GM08714 (cell line): ENCODE data around the gene DPH6.
"Not testable (repeated sequence)": the region's sequence is repeated elsewhere in the genome, so short reads cannot be mapped to it uniquely, and the experiment has no call there.

Source experiments
- H3K4me3 ChIP-seq: fragments of 200-500 bp; sonication (Bioruptor generic); 2 replicates; pipeline ENCODE4 v1.5.1; 2014; ENCODE audit warnings: mild to moderate bottlenecking, low read length, inconsistent platforms
- ZNF274 ChIP-seq: IDR thresholded peaks from 2 replicates; pipeline ENCODE4 v1.6.1; 2012; ENCODE audit warnings: mild to moderate bottlenecking, low read depth, low read length

Gene DPH6, protein sequence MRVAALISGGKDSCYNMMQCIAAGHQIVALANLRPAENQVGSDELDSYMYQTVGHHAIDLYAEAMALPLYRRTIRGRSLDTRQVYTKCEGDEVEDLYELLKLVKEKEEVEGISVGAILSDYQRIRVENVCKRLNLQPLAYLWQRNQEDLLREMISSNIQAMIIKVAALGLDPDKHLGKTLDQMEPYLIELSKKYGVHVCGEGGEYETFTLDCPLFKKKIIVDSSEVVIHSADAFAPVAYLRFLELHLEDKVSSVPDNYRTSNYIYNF

DNA sequence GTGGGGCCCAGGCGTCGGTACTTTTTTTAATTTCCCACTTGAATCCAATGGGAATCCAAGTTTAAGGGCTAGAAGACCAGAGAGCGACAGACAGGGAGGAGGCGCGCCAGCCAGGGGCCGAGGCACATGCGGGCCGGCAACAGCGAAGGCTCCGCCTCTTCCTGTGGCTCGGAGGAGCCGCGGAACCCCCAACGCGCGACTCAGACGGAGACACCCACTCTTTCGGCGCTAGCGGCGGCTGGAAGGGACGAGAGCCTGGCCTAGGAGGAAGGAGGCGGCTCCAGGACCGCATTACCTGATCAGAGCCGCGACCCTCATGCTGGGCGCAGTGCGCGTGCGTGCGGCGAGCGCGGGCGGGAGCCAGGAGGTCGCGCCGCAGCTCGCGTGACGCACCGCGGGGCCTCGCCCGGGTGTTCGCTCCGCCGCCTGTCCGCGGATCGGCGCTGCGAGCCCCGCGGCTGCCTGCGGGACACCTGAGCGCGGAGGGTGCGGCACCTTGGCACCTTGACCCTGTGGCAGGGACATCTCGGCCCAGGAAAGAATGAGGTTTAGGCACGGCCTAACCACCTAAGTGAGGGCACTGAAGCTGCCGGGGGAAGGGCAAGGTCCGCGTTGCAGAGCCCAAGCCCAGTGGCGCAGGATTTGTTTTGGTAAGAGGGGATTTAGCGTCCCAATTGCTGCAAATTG is at the start of gene DPH6:
Gene DPH6, minus strand, starts transcription at position 342 of the 687 bp plus-strand sequence. Its CDS starts 24 bp downstream, at position 318.
- no peak for TF ChIP-seq ZNF274
- peak within 1 kb of the TSS; percentile 78 for H3K4me3 ChIP-seq

DNA sequence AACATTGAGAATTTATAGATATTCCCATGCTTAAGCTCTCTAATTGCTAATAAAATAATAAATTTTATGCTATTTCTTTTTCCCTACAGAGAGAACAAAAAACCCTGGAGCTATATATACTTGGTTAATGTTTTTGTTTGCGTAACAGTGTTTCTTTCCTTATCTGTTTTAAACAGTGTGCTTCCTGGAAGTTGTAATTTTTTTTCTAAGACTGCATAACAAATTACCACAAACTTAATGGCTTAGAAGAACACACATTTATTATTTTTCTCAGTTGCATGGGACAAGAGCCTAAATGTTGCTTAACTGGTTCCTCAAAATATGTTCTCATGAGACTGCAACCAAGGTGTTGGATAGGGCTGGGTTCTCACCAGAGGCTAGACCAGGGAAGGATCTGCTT is 49.7 kb upstream of the DPH6 start:
- no peak overlapping the region for H3K4me3 ChIP-seq
- TF ChIP-seq ZNF274: no peak

DNA sequence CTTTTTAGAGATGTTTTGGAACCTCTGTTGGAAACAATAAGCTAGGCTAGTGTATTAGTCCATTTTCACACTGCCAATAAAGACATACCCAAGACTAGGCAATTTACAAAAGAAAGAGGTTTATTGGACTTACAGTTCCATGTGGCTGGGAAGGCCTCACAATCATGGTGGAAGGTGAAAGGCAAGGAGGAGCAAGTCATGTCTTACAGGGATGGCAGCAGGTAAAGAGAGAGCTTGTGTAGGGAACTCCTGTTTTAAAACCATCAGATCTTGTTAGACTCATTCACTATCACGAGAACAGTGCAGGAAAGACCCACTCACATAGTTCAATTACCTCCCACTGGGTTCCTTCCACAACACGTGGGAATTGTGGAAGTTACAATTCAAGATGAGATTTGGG is 46.0 kb upstream of the DPH6 start:
- H3K4me3 ChIP-seq: not testable (repeated sequence)

DNA sequence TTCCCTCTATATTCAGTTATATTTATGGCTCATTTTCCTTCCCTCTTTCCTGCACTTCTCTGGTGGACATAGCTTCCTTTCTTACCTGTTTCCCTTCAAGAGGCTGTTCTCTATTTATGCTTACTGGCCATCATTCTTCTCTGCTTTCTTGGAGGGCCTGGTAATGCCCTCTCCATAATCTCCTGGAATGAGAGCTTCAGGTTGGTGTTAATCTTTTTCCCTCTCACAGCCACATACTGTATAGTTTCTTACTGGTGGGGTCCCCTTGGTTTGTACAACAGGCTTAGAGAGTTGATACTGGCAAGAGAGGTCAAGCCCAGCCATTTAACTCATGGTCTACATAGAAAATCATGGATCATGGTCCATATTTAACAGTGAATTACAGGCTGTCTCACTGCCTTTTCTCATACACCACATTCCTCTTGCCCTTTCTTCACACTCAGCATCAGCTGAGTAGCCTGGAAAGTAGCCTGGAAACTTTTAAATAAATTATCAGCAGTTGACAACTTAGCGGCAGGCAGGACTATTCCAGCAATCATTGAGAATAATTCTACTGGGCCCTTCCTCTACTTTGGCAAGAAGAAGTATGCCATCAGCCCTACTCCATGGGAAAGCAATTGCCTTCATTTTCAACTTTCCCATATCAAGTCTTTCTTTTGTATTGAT is 38.0 kb upstream of the DPH6 start:
- no peak for TF ChIP-seq ZNF274

DNA sequence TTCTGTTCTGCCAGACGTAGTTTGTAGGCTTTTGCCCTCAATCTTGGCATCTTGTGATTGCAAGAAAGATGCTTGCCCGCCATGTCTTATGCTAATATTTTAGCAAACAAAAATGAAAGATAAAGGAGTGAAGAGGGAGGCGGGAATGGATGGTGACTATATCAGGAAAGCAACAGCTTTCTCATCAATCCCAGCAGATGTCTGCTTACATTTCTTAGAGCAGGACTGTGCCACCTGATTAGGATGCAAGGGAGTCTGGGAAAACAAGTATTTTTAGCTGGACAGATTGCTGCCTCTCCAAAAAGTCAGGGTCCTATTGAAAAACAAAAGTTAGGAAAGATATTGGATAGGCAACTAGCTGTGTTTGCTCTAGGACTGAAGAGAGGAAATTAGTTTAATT is 34.6 kb upstream of the DPH6 start:
- no peak overlapping the region for H3K4me3 ChIP-seq
- TF ChIP-seq ZNF274: no peak

More for the DNA sequence above, 38.0 kb upstream of the DPH6 start:
- no peak overlapping the region for H3K4me3 ChIP-seq

DNA sequence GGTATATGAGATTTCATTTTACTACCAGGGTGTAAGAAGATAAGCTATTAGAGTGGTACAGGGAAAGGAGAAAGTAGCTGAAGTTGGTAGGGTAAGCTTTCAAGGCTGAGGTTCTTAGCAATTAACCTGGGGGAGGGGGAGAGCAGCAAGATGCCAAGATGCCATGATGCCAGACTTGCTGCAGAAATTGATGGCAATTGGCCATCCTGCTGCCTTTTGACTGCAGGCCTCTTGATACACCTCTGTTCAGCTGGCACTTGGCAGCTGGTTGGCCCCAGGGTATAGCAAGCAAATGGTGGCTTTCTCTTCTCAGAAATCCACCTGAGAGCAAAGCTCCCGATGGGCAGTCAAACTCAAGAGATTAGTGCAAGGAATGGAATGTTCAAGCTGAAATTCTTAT is 21.4 kb upstream of the DPH6 start:
- TF ChIP-seq ZNF274: no peak
- no peak overlapping the region for H3K4me3 ChIP-seq

DNA sequence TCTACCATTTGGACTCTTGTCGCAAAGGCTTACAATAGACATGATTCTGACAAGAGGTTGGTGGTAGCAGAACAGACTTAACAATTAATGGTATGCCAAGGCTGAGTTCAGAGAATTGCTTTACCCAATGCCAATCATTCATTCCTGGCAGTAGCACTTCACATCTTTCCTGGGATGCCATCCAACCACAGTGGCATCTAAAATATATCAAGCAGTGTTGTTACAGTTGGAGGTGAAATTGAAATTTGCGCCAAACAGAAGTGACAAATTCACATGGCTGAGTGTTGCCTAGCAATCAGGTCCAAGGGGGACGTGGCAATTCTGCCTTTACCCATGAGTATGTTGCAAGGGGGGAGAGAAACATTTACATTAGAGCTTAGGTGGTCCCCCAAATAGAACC is 21.0 kb upstream of the DPH6 start:
- no peak overlapping the region for H3K4me3 ChIP-seq
- no peak for TF ChIP-seq ZNF274

DNA sequence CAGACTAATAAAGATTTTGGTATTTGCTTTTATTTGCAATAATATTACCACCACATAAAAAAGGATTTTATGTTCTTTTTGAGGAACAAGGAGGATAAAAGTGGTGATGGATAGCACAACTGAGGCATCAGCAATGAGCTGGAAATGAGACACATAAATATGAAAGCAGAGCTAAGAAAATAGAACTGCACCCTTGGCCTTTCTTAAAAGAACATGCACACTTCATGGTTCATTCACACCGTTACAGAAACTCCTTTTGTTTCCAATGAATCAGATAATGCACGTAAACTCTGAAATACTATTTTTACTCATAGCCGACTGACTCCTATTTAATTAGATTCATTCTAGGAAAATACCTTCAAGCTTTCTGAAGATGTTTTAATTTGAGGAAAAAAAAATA is 19.9 kb upstream of the DPH6 start:
- no peak for TF ChIP-seq ZNF274
- H3K4me3 ChIP-seq: no peak overlapping the region

DNA sequence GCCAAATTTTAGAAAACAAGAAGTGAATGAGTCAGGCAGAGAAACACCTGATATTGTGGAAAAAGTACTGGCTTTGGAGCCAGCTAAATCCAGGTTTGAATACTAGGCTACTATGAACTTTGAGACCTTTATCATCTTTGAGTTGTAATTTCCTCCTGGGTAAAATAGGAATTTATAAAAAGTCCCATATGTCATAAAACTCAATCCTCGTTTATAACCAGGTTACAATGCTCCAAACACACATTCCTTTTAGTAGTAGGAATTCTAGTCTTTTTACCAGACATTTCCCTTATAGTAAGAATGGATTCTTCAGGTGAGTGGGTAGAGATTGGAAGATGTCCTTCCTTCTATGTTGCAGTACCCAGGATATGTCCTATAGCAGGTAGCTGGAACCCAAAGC is 16.7 kb upstream of the DPH6 start:
- H3K4me3 ChIP-seq: no peak overlapping the region
- no peak for TF ChIP-seq ZNF274

DNA sequence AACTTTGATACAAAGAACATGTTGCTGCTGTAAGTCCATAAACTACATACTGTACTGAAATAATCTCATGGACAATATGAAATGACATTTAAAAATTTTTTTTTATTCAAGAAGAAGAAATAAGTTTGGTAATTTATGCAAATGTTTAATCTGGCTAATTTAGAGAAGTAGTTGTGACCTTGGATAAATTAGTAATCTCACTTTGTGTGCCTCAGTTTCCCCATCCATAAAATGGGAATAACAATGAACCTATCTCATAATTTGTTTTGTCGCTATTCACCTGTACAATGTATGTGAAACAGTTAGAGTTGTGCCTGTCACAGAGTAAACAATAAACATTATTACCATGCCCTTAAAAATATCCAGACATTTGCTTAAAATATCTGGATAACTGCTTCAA is 15.3 kb upstream of the DPH6 start:
- no peak overlapping the region for H3K4me3 ChIP-seq
- TF ChIP-seq ZNF274: no peak

DNA sequence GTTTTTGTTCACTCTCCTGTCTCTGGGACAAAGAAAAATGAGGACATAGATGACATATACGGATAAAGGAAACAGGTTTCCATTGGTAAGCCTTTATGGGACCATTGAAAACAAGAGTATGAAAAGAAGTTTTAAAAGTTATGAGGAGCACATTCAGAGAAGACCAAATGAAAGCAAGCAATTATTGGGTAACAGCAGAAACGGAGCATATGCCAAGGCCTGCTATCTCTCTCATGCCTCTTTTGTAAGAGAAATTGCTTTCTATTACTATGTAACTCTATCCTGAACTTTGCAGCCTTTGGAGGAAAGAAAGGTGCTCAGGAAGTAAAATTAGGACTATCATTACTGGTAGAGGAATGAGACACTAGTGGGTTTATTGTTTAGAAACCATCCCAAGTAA is 14.9 kb upstream of the DPH6 start:
- no peak overlapping the region for H3K4me3 ChIP-seq
- TF ChIP-seq ZNF274: no peak

DNA sequence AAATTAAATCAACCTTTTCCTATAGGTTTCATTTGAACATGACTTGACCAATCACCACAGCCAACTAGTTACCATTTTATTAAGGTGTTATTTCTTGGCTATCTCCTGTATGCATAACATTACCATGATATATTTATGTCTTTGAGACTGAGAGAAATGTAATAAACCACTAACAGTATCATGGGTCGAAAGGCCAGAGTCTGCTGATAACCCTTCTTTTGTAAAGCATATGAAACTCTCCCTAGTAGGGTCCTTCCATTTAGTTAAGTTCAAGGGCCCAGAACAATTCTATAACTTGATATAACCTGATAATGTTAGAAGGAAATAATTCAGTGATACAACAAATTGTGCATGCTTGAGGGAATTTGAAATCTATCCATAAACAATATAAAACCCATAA is 14.3 kb upstream of the DPH6 start:
- no peak for TF ChIP-seq ZNF274
- no peak overlapping the region for H3K4me3 ChIP-seq

DNA sequence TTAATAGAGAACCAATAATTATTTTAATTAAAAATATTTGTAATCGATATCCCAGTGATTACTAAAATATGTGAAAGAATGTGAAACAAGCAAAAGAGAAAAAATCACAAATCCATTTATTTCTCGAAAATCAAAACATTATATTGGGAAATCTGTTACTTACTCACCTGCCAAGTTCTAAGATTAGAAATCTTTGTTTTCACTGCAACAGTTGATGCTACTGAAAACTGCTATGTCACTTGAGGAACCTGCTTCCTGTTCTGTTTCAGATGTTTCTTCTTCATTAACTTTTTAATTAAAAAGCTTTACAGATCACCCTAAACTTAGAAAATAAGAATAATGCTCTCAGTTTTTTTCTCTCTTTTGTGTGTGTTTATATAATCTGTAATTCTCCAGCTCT is 13.7 kb upstream of the DPH6 start:
- H3K4me3 ChIP-seq: no peak overlapping the region
- no peak for TF ChIP-seq ZNF274

DNA sequence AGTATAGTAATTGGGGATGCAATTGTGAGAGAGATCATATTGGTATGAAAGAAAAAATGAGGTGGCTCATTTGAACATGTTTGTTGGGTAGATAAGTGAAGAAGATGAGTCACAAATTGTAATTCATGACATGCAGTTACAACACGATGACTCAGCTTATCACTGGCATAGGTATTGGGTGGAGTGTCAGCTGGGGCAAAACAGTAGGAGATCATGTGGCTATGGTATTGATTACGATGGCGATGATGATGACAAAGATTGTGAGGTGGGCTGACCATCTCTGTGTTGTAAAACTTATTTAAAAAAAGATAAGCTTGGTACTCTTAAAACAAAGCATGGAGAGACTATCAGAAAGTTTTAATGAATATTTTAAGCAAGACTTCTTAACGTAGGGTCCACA is 11.6 kb upstream of the DPH6 start:
- no peak for TF ChIP-seq ZNF274
- no peak overlapping the region for H3K4me3 ChIP-seq

DNA sequence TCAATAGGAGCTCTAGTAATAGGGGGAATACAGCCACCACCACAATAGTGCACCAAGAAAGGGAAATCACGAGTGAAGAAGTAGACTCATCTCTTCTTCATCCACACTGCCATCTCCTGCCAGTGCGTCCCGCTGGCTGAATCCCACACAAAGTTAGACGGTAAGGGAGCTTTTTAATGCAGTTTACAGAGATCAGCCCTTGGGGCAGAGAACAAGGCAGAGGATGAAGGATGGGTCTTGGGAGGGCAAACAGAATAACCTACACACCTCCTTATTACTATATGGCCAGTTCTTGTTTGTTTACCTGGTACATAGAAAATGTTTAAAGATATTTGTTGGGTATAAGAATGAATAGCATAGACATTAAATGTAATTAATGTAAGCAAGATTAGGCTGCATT is 11.0 kb upstream of the DPH6 start:
- no peak for TF ChIP-seq ZNF274
- H3K4me3 ChIP-seq: no peak overlapping the region
